T47D (cell line): ENCODE results near the gene HSF2BP.

Source experiments
- DNase-seq, 2 experiments: peaks; one replicate each; pipeline versions ENCODE4 v3.0.0 to v3.0.0-alpha.2; 2011 to 2012; ENCODE audit warnings: low read depth in 1 of 2, low spot score in 1 of 2
- JUND ChIP-seq: IDR thresholded peaks from 2 replicates; pipeline ENCODE4 v1.6.1; 2012; ENCODE audit warnings: low read depth
- in situ Hi-C: cut with HindIII; loops from 2 replicates; pipeline ENCODE4 v1.10.0; 2016; ENCODE audit warnings: low sequenced_read_pairs, low pct_unique_long_range_greater_than_20kb

Gene HSF2BP

DNA sequence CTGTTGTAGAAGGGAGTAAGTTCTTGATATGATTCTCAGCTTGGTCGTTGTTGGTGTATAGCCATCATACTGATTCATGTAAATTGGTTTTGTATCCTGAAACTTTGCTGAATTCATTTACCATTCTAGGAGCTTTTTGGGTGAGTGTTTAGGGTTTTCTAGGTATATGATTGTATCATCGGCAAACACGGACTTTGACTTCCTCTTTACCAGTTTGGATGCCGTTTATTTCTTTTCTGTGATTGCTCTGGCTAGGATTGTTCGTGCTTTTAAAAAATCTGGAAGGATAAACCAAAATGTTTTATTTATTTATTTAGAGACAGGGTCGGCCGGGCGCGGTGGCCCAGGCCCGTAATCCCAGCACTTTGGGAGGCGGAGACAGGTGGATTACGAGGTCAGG is 20.7 kb upstream of the HSF2BP start:
- TF ChIP-seq JUND: no peak
- DNase-seq: no peak
- in situ Hi-C loops: no loop called here

DNA sequence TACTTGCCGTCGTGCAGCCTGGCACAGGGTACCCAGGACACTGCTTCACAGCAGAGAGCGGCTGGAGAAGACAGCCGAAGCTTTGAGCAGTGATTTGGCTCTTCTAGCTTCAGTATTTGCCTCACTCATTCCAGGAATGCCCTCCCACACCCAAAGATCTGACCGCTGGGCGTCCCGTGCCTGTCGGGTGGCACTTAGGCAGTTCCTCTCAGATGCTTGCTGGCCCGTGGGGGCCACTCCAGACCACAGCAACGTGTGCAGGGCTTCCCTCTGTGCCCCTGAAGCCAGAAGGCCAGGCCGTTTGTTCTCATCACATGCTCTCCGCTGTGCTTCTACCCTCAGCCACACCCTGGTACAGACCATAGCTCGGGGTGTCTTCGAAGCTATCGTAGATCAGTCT is 17.1 kb upstream of the HSF2BP start:
- in situ Hi-C loops: no loop called here
- no peak for DNase-seq
- no peak for TF ChIP-seq JUND

GRCh38 chr21:43675871-43676270 is 16.6 kb upstream of the HSF2BP start:
- DNase-seq: no peak
- TF ChIP-seq JUND: no peak
- in situ Hi-C loops: no loop called here

- no peak for DNase-seq
- in situ Hi-C loops: no loop called here
- no peak for TF ChIP-seq JUND
These were observed 10.7 kb upstream of the HSF2BP start for GRCh38 chr21:43669828-43670605.

- no peak for DNase-seq
- no peak for TF ChIP-seq JUND
- in situ Hi-C loops: no loop called here
These were observed 8.1 kb upstream of the HSF2BP start for GRCh38 chr21:43667191-43667904.

GRCh38 chr21:43665879-43666278 is 6.6 kb upstream of the HSF2BP start:
- in situ Hi-C loops: no loop called here
- DNase-seq: no peak
- no peak for TF ChIP-seq JUND

- TF ChIP-seq JUND: no peak
- no peak for DNase-seq
- in situ Hi-C loops: no loop called here
These were observed 5.1 kb upstream of the HSF2BP start for GRCh38 chr21:43664358-43664757.

DNA sequence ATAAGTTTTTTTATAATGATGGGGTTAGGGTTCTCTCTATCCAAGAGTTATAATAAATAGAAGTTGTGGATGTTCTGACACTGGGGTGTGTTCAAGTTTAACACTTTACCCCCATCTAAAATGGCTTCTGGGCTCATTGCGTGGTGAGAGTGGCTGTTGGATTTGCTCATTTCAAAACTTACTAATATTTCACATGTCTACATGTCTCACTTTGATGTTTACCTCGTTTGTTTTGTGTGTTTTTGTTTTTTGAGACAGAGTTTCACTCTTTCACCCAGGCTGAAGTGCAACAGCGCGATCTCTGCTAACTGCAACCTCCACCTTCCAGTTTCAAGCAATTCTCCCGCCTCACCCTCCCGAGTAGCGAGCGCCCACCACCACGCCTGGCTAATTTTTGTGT is 3.7 kb upstream of the HSF2BP start:
- in situ Hi-C loops: no loop called here
- no peak for TF ChIP-seq JUND
- no peak for DNase-seq

DNA sequence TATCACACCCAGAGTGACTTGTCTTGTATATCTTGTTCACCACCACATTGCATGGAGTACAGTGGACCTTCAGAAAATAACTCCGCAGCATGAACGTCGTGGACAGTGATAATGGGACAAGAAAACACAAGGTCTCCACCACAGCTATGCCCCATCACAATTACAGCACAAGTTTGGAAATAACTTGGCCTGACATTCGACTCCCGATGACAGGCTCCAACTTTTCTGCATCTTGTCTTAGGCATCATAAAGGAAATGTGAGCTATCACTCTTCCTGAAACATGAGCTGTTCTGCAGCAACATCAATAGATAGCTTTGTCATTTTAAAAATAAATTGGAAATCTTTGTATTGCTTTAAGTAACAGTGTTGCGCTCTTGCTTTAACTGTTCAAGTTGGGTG is 3.0 kb upstream of the HSF2BP start:
- DNase-seq: no peak
- in situ Hi-C loops: no loop called here
- no peak for TF ChIP-seq JUND

DNA sequence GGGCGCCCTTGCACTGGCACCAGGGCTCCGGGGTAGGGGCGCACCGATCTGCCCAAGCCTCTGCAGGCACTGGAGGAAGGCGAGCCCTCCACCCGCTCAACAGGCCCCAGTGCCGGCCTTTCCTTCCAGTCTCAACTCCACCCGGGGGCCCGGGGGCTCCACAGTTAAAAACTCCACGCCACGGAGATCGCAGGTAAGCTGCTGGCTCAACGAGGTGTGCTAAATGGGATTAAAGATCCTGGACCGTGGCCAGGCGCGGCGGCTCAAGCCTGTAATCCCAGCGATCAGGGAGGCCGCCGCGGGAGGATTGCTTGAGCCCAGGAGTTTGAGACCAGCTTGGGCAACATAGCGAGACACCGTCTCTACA is 536 bp downstream of the HSF2BP start:
- in situ Hi-C loops: no loop called here
- TF ChIP-seq JUND: no peak
- no peak for DNase-seq

GRCh38 chr21:43658088-43658741 is 1.1 kb downstream of the HSF2BP start:
- TF ChIP-seq JUND: no peak
- in situ Hi-C loops: no loop called here
- DNase-seq: no peak

GRCh38 chr21:43657355-43658087 is 1.8 kb downstream of the HSF2BP start:
- in situ Hi-C loops: no loop called here
- no peak for TF ChIP-seq JUND
- DNase-seq: no peak

DNA sequence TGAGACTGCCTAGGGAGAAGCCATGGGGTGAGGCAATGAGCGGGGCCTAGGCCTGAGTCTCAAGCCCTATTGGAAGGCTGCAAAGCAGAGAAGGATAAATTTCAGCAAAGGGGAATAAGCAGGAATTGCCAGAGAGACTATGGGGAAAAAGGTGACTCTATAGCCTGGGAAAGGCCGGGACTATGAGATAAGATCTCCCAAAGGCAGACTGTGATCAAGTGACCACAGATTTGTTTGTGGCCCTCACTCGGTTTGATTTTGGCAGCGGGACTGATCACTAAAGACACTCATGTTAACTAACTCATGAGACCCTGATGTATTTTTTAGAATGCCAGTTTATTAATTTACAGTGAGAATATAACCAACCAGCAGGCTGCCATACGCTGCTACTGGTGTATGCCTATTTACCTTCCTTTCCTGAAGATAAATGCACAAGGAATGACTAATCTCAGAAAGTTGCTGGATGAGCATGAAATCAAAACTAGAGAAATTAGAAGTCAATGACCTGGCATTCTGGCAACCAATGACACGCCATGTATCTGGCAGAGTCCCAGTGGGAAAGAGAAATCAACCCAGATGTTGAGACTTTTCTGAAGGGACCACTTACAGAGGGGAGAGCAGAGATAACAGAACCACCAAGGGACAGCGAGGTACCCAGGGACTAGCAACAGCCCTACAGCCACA is 4.3 kb downstream of the HSF2BP start:
- TF ChIP-seq JUND: no peak
- DNase-seq: no peak
- in situ Hi-C loops: no loop called here
